ACC112 (cell line): ENCODE measurements around the gene CST9.

Experiments
- H2AFZ ChIP-seq: fragments of 200-600 bp; sonication (generic); one replicate; pipeline ENCODE4 v1.6.0; 2017; ENCODE audit warnings: antibody characterized with exemption, low read length; ENCODE audit not compliant: unreplicated experiment
- H3K27ac ChIP-seq: fragments of 200-600 bp; sonication (generic); 2 replicates; pipeline ENCODE4 v1.5.1; 2014; ENCODE audit warnings: low read depth, mild to moderate bottlenecking, antibody characterized with exemption, low read length, moderate library complexity
- H3K27me3 ChIP-seq: fragments of 200-600 bp; sonication (generic); 2 replicates; pipeline ENCODE4 v1.6.1; 2014; ENCODE audit warnings: mild to moderate bottlenecking, antibody characterized with exemption, low read length, moderate library complexity, mixed read lengths; ENCODE audit not compliant: insufficient read depth
- H3K36me3 ChIP-seq: fragments of 200-600 bp; sonication (generic); 2 replicates; pipeline ENCODE4 v1.6.1; 2016; ENCODE audit warnings: mild to moderate bottlenecking, antibody characterized with exemption, low read length, moderate library complexity, mixed read lengths; ENCODE audit not compliant: insufficient read depth
- H3K4me1 ChIP-seq: fragments of 200-600 bp; sonication (generic); one replicate; pipeline ENCODE4 v1.6.1; 2016; ENCODE audit warnings: low read length, mixed read lengths; ENCODE audit not compliant: insufficient read depth, unreplicated experiment, control insufficient read depth
- H3K4me3 ChIP-seq: fragments of 200-600 bp; sonication (generic); 2 replicates; pipeline ENCODE4 v1.5.1; 2014; ENCODE audit warnings: mild to moderate bottlenecking, low read depth, low read length
- H3K79me2 ChIP-seq: fragments of 200-600 bp; sonication (generic); one replicate; pipeline ENCODE4 v1.6.0; 2016; ENCODE audit warnings: low read length; ENCODE audit not compliant: control insufficient read depth, unreplicated experiment, insufficient read depth

Gene CST9

DNA sequence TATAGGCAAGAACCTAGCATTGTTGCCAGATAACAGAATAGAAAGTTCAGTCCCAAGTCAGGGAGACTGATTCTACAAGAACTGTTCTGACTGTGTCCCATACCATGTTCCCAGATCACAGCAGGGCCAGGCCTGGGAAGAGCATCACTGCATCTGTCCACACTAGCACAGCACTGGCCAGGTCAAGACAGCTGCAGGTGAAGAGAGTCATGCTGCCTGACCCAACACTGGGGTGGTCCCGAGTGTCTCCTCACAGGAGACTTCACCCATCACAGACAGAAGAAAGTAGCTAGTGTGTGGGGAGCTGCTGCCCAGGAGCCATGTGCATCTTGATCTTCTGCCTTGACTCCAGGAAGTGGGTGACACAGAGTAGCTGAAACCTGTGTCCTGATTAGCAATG lies 36.1 kb downstream of the CST9 start:
- Histone ChIP-seq H3K36me3 (no peaks in the 10 kb centered on the region), H3K79me2 (no peaks in the 10 kb centered on the region), H3K4me1 (no peaks in the 10 kb centered on the region), H3K27ac (no peak overlapping the region), H2AFZ (no peak overlapping the region), H3K27me3 (peaks cover 45% of the 10 kb centered on the region), H3K4me3 (no peak overlapping the region)

DNA sequence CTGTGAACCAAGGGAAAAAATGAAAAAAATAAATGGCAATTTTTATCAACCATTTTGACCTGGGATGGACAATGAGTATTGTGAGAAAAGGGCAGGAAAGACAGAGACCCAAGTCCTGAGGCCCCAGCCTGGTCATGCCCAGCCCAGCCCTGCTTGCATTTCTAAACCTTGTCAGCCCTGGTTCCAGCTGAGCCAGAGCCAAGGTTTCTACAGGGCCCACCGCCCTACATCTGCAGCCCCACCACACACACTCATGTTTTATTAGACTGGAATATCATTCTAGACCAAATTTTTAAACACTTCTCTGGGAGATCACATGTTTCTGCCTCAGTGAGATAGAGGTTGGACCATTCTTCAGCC lies 36.8 kb downstream of the CST9 start:
- Histone ChIP-seq H3K27me3 (peaks cover 51% of the 10 kb centered on the region), H3K4me3 (no peak overlapping the region), H2AFZ (no peak overlapping the region), H3K36me3 (no peaks in the 10 kb centered on the region), H3K27ac (no peak overlapping the region), H3K4me1 (no peaks in the 10 kb centered on the region), H3K79me2 (no peaks in the 10 kb centered on the region)

DNA sequence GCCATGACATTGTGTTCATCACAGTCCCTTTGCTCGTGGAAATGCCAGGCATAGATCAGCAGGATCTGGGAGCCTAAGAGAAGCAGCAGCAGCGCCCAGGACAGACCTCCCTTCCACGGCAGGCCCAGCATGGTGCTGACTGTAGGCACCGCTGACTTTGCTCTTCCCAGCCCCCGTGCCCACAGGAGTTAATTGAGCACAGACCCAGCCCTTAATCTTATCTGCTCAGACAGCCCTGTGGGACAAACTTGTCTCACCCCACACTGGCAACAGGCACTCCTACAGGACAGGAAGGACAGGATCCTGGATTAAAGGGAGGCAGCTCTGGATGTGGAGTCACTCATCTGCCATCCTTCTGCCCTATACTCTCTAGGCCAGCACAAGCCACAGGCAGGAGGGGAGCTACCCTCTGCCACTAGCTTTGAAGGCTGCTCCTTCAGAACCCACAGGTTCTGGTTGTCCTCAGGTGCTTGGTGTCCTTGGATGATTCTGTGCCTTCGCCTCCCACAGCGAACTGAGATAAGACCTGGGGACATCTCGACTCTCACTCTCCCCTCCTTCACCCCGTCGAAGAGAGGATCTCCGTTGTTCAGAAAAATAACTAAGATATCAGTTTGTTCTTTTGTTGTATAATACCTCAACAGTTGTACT lies 37.3 kb downstream of the CST9 start, which contains the start of gene CST9L:
TSS of gene CST9L (minus strand) at position 165 of the 651 bp plus-strand sequence. CDS start at position 131, 34 bp downstream.
- H3K27me3 ChIP-seq, result peaks cover 48% of the 10 kb centered on the region
- no peak within 1 kb of the TSS for H3K27ac ChIP-seq
- H3K36me3 ChIP-seq, result no peaks in the 10 kb centered on the region
- no peaks in the 10 kb centered on the region for H3K79me2 ChIP-seq
- no peak within 1 kb of the TSS for H3K4me3 ChIP-seq
- no peaks in the 10 kb centered on the region for H3K4me1 ChIP-seq
- H2AFZ ChIP-seq, result no peak within 1 kb of the TSS

DNA sequence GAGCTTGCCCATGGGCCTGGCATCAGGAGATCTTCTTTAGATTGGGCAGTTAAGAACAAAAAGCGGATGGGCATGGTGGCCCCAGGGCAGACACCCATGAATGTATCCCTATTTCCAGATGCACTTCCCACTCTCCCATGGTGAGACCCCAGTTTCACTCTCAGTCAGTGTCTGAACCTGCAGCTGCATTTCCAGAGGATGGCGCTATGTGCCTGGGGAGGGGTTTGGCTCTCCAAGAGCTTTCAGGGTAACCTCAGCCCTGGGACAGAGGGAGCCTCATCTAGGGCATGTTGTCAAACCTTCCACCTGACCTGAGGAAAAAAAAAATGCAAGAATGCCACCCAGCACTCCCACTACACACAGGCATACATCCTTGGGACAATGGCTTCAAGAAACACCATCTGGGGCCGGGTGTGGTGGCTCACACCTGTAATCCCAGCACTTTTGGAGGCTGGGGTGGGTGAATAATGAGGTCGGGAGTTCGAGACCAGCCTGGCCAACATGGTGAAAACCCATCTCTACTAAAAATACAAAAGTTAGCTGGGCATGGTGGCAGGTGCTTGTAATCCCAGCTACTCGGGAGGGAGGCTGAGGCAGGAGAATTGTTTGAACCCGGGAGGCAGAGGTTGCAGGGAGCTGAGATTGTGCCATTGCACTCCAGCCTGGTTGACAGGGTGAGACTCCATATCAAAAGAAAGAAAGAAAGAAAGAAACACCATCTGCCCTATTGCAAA lies 39.4 kb downstream of the CST9 start:
- no peaks in the 10 kb centered on the region for H3K36me3 ChIP-seq
- H3K4me3 ChIP-seq, result no peak overlapping the region
- no peak overlapping the region for H2AFZ ChIP-seq
- H3K4me1 ChIP-seq, result no peaks in the 10 kb centered on the region
- no peak overlapping the region for H3K27ac ChIP-seq
- H3K27me3 ChIP-seq, result peaks cover 30% of the 10 kb centered on the region
- H3K79me2 ChIP-seq, result no peaks in the 10 kb centered on the region

DNA sequence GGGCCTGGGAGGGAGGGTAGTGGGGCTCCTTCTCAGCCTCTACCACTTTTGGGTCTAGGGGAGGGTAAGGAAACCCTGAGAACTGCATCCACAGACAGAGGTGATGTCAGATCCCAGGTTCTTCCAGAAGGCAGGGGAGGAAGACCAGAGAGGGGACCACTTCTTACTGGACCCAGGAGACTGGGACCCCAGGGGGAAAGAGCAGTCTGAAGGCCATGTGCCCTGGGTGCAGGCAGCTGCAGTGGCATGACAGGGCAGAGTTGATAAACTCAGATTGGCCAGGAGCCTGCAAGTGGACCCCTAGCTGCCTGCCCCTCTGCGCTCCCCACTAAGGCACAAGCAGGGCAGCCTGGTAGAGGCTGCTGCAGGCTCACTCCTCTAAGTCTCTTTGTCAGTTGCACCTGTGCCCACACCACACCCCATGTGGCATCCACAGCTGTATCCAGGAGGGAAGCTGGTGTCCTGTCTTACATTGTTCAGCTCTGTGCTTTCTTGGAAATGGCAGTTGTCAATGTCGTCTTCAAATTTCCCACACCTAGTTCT lies 40.1 kb downstream of the CST9 start:
- no peaks in the 10 kb centered on the region for H3K79me2 ChIP-seq
- H3K4me3 ChIP-seq, result no peak overlapping the region
- H3K27me3 ChIP-seq, result peaks cover 29% of the 10 kb centered on the region
- H2AFZ ChIP-seq, result no peak overlapping the region
- no peaks in the 10 kb centered on the region for H3K4me1 ChIP-seq
- H3K36me3 ChIP-seq, result no peaks in the 10 kb centered on the region
- H3K27ac ChIP-seq, result no peak overlapping the region

DNA sequence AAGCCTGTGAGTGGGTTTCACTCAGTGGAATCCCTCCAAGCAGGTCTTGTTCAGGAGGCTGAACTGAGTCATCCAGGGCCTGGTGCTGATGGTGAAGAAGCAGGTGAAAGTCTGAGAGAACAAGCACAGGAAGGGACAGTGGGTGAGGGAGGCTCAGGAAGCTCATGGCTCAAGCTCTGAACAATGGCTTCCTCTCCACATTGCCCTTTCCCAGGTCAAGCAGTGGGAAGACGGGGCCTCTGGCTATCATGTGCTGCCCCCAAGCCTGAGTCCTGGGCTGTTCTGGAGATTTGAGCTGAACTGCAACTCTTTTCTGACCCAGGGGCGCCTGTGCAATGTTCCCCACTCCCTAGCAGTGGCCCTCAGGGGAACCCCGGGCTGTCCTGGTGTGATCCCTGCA lies 40.8 kb downstream of the CST9 start:
- H3K4me3 ChIP-seq, result no peak overlapping the region
- H3K27ac ChIP-seq, result no peak overlapping the region
- H3K4me1 ChIP-seq, result no peaks in the 10 kb centered on the region
- no peaks in the 10 kb centered on the region for H3K36me3 ChIP-seq
- H2AFZ ChIP-seq, result no peak overlapping the region
- peaks cover 29% of the 10 kb centered on the region for H3K27me3 ChIP-seq
- H3K79me2 ChIP-seq, result no peaks in the 10 kb centered on the region

DNA sequence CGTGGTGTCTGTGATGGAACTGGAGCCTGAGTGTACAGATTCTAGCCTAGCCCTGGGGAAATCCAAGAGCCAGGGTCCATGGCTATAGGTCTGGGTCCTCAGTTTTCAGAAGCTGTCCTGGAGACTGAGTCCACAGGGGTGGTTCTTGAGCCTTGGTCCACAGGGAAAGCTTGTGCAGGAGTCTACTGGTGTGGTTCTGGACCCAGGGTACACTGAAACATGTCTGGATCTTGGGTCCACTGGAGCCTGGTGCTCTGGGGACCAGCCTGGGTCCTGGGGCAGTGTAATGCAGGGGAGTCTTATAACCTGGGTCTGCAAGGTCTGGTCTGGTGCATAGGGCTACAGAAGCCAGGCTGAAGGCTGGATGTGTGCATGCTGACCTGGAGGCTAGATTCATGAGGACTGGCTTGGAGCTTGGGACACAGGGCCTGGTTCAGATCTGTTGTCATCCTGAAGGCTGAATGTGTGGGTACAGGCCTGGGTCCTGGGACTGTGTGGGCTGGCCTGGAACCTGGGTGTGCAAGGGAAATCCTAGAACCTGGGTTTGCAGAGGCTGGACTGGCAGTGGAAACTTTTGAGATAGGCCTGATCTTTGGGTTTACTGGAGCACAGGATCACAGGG lies 42.9 kb downstream of the CST9 start:
- Histone ChIP-seq H3K27me3 (peaks cover 21% of the 10 kb centered on the region), H3K4me1 (no peaks in the 10 kb centered on the region), H3K27ac (no peak overlapping the region), H2AFZ (no peak overlapping the region), H3K79me2 (no peaks in the 10 kb centered on the region), H3K4me3 (no peak overlapping the region), H3K36me3 (no peaks in the 10 kb centered on the region)

DNA sequence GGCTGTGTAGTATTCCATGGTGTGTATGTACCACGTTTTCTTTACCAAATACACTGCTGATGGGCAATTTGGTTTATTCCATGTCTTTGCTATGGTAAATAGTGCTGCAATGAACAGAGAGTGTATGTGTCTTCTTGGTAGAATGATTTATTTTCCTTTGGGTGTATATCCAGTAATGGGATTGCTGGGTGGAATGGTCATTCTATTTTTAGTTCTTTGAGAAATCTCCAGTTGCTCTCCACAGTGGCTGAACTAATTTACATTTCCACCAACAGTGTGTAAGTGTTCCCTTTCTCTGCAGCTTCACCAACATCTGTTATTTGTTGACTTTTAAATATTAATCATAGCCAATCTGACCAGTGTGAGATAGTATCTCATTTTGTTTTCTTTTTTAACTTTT lies 51.3 kb downstream of the CST9 start:
- H3K4me3 ChIP-seq, result no peak overlapping the region
- H3K36me3 ChIP-seq, result no peaks in the 10 kb centered on the region
- no peak overlapping the region for H2AFZ ChIP-seq
- peaks cover 50% of the 10 kb centered on the region for H3K27me3 ChIP-seq
- no peaks in the 10 kb centered on the region for H3K79me2 ChIP-seq
- no peaks in the 10 kb centered on the region for H3K4me1 ChIP-seq
- H3K27ac ChIP-seq, result no peak overlapping the region
